ENCODE data around the gene CARD11.

CARD11 gene

DNA sequence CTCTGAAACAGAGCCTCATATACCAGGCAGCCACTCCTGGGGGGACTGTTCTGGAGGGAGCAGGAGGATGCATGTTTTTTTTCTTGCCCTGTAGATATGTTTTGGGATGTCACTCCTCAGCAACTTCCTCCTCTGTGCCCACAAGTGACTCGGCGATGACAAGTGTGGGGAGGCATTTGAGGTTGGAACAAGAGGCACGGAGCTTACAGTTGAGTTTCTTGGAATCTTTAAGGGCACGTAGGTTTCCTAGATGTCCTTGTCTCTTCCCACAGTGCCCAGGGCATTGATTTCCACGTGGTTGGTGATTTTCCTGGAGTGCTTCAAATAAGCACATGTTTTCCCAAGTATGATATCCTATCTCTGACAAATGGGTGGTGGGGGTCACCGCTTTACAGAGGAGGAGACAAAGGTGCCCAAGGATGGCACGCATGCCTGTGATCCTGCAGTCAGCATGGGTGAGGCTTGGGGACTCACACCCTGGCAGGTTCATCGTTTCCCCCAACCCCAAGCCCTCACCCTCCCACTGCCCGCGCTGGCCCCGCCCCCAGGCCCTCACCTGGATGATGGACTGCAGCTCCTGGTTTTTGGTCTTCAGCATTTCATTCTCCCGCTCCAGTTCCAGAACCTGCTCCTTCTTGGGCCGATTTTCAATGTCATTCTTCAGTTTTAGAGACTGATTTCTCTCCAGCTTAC, 104.3 kb downstream of the CARD11 start:
- DNase-seq (ENCODE audit: low spot score), result no peak

DNA sequence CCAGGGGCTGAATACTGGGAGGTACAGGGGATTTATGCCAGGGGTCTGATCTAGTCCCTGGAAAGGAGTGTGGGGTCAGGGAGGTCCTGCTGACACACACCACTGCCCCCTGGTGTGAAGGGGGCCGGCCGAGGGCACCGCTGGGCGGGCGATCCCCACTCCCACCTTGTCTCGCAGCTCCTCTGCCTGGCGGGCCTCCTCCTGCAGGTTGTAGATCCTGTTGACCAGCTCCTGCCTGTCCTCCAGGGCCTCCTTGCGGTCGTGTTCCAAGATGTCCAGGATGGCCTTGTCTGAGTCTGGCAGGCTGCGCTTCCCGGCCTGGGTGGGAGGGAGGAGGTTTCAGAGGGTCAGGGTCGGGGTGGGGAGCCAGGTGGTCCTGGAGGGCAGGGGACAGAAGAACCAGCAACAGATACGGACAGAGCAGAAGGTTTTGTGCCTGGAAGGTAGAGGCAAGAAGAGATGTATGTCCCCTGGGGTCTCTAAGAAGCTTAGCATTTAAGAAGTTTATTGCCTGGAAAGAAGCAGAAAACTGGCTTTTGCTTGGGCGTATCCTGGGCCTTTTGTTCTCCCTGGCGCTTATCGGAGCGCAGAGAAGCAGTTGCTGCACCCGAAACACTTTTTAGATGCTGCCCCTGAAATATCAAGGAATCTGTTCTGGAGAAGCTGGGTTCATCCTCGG, 105.0 kb downstream of the CARD11 start:
- DNase-seq (ENCODE audit: low spot score), result no peak

DNA sequence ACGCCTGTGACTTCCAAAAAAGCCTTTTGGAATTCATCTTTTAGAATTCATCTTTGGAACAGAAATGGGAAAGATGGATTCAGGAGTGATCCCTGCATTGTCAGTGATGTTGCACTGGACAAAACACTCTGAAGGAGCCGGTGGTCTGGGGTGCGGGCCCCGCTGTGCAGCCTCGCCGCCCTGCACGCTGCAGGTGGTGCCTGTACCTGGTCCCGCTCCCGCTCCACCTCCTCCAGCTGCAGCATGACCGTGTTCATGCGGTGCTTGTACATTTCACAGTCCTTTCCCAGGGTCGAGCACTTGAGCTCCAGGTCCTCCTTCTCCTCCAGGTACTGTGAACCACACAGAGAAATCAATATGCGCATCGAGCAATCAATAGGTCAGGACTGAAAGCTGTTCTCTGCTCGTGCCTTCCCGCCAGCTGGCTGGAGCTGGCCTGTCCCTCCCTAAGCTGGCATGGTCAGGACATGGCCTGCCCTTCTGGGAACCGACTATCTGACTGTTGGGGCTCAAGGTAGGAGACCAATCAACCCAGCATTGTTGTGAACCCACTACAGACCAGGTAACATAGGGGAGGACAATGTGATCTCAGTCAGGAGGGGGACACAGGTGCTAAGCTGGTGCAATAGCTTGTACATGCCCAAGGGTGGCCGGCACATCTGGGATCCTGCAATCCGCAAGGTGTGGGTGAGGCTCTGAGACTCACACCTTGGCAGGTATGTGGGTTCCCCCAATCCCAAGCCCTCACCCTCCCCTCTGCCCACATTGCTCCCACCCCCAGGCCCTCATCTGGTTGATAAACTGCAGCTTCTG, 105.8 kb downstream of the CARD11 start:
- no peak for DNase-seq (ENCODE audit: low spot score)

DNA sequence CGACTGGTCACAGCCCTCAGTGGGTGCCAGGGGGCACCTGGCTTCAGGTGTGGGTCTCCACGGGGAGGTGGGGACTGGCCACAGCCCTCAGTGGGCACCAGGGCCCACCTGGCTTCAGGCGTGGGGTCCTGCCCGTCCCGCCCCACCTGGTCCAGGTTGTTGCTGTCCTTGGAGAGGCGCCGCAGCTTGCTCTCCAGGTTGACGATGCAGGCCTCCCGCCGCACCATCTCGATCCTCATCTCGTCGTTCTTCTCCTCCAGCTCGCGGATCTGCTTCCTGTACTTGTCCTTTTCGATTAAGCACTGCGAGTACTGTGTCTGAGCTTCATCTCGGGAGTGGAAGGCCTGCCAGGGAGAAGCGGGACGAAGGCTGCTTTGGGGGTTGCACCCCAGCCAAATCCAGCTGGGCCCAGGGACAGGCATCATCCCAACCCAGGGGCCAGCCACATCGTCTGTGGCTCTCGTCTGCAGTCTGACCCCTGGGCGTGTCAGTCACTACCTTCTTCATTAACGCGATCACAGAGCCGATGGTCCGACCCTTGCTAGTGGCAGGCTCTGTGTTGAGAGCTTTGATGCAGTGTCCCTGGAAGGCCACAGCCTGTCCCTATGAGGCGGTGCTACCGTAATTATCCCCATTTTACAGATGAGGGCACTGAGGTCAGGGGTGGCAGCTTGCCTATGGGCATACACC, 106.6 kb downstream of the CARD11 start:
- DNase-seq (ENCODE audit: low spot score), result no peak

DNA sequence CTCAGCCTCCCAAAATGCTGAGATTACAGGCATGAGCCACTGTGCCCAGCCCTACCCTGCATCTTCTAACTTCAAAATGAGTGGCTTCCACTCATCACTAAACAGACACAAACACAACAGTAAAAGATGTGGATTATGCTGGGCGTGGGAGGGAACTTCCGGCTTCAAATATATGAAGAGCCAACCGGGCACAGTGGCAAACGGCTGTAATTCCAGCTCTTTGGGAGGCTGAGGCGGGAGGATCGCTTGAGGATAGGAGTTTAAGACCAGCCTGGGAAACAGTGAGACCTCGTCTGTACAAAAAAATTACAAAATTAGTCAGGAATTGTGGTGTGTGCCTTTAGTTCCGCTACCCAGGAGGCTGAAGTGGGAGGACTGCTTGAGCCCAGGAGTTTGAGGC, 107.4 kb downstream of the CARD11 start:
- DNase-seq (ENCODE audit: low spot score), result no peak

DNA sequence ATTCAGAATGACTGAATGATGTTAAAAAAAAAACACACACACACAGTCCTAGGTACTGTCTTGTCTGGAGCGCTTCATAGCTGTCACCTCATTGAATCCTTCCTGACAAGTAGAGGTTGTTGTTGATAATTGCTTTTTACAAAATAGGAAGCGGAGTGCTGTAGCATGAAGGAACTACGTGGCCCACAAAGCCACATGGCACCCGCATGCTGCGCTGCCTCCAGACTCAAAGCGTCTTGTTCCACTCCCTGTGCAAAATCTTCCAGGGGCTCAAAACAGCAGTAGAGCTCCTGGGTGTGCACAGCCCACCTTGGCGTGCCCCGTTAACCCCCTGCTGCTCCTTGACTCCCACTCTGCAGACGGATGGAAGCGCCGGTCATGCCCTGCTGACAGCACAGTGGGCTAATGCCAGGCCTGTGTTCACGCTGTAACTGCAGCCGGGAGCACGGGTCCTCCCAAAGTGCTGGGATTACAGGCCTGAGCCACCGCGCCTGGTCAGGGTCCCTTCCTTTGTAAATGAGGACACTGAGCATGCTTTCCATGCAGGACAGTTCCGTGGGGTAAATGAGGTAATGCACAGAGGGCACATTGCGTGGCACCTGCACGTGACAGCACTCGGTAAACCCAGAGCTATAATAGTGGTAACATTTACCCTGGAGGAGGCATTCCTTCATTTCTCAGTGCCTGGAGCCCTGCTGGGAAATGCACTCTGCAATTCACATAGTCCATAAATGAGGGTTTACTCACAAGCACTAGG, 108.5 kb downstream of the CARD11 start:
- no peak for DNase-seq (ENCODE audit: low spot score)

DNA sequence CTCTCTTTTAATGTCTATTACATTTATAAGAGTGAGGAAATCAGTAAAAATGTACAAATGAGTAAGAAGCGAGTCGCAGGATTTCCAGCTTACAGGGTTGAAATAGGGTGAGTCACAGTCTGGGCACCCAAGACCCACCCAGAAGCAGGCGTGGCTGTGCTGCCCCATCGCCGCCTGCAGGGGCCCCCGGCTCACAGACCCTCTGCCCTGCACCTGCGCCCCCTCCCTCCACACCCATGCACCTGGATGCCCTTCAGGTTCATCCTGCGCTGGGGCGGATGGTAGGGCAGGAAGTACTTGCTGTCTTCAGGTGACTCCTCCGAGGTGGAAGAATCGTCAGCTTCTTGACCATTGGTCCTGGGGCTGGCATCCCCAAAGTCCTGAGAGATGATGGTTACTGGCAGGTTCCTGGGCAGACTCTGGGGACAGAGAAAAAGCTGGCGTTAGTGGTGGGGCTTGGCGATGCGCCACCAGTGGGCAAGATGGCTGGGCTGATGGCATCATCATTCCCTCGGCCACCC, 109.4 kb downstream of the CARD11 start:
- no peak for DNase-seq (ENCODE audit: low spot score)

DNA sequence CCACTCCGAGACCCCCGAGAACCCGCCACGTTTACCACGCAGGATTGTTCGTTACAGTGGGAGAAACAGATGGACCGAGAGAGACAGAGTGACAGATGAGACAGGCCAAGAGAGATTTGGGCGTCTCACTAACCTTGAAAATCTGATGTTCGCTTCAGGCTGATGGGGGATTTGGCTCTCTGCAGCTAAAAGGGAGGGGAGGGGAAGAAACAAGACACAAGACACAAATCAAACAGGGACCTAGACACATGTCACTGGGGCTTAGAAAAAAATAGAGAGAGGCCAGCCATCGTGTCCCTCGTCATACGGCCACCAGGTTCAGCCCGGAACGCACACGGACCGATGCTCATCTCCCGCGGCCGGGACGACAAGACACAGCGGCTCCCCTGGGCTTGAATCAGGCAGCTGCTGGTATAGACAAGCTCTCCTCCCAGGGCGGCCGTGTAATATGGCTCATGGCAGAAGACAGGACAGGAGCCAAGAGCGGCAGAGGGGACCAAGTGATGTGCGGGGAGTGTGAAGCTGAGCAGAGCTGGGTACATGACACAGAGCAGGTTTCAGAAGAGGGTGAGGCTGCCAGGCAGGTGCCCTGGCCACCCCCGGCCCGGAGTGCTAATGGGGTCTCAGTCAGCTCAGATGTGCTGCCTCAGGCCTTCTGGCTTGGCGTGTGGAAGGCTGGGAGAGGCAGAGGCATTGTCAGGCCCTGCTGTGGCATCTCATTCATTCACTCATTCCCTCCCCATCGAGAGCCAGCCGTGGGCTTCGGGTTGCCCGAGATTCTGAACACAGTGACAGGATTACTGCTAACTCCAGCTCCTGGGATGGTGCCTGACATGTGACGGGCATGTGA, 111.0 kb downstream of the CARD11 start:
- DNase-seq (ENCODE audit: low spot score), result no peak

DNA sequence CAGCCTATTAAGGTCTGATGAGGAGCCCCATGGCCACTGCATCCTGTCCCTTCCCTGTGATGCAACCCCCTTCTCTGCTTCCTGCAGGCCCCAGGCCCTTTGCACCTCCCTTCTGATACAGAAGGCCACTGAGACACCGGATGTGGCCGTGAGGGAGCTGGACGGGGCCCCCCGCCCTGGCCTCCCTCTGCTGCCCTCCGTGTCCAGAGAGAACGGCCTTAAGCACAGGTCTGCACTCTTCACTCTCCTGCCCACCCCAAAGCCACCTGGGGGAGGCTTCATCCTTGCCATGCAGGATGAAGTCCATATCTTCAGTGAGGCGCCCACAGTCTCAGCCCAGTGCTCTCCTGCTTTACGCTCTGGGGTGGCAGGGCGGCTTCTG, 112.6 kb downstream of the CARD11 start:
- DNase-seq (ENCODE audit: low spot score), result no peak

DNA sequence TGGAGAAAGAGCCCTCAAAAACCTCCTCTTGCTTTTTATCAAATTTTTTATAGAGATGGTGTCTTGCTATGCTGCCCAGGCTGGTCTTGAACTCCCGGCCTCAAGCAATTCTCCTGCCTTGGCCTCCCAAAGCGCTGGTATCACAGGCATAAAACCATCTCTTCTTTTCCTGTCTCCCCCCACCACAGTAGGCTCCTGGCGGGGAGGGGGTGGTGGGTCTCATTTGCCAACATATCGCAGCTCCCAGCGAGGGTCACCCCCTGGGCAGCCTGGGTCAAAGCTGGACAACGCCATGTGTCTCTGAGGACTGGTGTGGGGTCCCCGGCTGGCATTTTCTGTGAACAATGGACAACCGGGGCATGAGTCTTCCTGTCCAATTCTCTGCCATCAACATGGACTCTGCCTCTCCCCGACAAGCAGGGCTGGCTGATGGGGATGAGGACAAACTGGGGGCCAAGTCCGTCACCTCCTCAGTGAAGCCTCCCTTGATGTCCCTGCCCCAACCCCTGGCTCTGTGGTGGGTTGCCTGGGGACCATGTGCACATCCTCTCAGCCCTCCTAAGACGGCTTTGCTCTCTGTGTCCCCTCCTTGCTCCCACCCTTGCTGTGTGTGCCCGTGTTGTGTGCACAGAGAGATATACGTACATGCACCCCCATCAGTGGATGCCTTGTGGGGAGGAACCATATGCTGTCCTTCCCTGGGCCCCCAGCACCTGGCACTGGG, 113.2 kb downstream of the CARD11 start:
- DNase-seq (ENCODE audit: low spot score), result no peak

DNA sequence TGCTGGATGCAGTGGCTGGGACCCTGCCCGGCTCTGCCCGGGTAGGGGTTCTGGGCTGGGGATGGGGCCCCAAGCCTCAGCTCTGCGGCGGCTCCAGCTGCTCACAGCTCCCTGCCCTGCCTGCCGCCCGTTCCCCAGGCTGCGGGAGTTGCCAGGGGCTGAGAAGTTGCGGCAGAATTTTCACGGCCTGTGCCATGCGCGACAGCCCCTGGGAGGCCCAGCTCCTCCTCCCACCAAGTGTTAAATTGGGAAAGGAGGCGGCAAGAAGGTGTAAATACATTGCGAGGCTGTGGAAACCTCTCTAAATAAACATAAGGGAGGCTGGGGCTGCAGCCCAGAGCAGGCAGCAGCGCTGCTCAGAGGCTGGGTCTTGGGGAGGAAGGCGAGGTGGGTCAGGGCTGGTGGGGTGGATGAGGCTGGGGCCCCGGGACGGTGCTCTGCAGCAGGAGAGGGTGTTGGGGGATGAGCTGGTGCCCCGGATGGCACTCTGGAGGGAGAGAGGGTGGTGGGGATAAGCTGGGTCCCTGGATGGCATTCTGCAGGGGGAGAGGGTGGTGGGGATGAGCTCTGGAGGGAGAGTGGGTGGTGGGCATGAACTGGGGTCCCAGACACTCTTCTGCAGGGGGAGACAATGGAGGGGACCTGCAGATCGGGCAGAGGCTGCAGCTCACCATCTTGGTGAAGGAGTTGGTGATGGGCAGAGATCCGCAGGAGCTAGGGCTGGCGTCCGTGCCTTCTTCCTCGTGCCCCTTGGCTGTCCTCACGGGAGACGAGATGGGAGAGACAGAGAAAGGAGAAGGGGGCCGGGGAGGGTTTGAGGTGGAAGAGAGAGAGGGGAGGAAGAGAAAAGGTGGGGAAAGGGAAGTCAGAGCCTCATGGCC, 114.1 kb downstream of the CARD11 start:
- DNase-seq (ENCODE audit: low spot score), result no peak

DNA sequence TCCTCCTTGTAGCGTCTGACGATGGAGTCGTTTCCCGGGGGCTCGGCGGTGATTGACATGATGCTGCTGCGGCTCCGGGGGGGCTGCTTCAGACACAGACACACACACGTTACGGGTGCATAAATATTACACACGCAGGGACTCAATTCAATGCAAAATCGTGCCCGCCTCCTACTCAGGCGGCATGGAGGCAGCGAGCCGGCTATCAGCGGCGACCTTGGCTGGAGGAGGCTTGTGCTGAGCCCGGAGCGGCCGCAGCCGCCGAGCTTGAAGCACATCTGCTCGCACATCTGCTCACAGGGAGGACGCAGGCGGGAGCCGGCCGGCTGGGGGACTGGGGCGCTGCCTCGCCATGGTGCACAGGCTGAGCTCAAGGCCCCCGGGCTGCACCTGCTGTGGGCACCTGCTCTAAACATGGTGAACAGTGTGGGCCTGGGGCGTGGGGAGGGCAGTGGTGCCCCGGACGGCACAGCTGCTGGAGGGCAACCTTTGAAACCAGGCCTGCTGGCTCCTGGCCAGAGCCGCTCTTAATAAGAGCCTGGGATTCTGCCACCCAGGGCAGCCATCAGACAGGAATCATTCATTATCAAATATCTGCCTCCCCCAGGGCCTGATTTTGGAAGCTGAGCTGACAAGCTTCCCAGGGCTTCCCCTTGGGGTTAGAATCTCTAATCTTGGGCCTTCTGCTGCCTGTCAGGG, 114.9 kb downstream of the CARD11 start:
- no peak for DNase-seq (ENCODE audit: low spot score)

DNA sequence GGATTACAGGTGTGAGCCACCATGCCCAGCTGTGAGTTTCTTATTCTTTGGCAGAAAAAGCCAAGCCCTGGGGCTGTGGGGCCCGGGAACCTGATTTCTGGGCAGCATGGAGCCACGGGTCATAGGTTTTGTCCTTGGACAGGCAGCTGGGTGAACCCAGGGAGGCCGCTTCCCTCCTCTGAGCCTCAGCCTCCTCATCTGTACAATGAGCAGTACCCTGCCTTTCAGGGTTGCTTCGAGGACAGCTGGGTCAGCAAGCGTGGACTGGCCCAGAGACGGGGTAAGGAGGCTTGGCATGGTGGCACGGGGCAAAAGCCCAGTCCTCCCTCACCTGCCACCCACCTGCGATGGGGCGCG, 115.4 kb downstream of the CARD11 start:
- DNase-seq (ENCODE audit: low spot score), result no peak

DNA sequence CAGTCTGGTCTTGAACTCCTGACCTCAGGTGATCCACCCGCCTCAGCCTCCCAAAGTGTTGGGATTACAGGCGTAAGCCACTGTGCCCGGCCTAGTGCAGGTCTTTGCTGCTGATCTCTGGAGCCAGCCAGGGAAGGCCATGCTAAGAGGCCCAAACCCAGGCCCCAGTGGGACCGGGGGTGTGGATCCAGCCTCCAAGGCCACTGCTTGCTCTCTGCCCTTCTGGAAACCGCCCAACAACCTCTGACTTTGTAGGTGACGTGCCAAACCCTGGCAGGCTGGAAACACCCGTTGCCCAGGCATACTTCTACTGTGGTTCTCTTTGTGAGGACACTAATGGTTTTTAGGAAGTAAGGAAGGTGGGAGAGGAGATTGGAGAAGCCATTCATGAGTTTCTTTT, 116.1 kb downstream of the CARD11 start:
- DNase-seq (ENCODE audit: low spot score), result no peak

DNA sequence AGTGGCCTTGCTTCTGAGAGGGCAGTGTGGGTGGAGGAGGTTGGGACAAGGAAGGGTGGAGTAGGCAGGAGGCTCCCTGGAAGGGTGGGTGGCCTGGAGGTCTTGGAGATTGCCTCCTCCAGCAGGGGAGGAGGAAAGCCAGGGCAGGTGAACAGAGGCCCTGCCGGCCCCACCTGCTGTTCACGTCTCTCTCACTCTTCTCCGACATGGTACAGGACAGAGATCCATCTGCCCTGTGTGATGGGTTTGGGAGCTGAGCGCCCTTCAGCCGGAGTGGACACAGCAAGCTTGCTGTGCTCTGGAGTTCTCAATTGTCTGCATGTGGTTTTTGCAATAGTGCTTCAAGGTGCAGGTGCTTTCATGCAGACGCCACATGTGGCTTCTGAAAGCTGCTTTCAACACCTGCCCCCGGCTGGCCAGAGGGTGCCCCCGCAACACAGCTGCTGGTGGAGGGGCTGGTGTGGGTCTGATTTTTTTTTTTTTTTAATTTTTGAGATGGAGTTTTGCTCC, 116.7 kb downstream of the CARD11 start:
- DNase-seq (ENCODE audit: low spot score), result no peak

DNA sequence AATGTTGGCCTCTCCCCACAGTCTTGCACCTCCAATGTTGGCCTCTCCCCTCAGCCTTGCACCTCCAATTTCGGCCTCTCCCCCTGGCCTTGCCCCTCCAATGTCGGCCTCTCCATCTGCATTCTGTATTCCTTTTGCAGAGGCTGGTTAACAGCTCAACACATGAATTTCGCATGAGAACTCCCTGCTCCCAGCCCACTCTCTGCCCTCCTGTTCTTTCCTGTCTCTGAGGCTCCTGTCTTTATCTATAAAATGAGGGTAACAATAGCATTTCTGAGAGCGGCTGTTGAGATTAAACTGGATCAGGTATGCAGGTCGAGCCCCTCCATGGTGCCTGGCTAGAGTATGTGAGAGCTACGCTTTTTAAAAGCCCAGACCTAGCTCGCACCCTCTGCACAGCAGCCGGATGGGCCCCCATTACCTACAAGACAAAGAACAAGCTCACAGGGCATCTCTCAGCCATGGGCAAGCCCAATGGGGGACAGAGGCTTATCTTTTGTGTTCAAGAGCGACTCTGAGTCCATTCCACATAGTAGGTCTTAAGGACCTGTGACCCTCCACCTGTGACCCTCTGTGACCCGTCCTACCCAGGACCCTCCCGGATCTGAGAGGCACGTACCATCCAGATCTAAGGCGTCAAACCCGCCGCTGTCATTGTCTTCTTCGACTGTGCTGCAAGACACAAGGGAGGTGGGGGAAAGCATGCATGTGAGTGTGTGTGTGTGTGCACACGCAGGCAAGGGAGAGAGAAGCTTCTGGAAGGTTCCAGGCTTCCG, 117.4 kb downstream of the CARD11 start:
- DNase-seq (ENCODE audit: low spot score), result no peak
